ENCODE results near the gene UBE4B.

The UBE4B gene

DNA sequence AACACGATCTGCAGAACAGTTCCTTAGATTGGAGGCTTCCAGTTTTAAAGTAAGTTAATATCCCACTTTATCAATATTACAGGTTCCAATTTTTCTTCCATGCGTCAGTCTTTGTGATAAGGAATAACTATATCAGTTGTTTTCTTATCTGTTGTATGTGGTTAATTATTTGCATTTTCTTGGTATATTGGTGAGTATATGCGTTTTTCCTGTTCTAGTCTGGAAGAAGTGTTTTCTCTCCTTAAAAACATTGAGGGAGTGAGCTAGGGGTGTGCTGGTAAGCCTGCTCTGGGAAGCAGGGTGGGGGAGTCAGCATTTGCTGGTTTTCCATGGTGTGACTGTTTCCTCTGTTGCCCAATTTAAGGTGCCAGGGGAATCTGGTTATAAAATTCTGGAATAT is 127.4 kb downstream of the UBE4B start:
- Histone ChIP-seq H3K4me3 (ENCODE audit: low read length) (no peak overlapping the region), H3K36me3 (ENCODE audit: control insufficient read depth, insufficient read depth, low read length, severe bottlenecking) (peaks cover 42% of the 10 kb centered on the region), H3K9ac (ENCODE audit: low read length) (no peak overlapping the region), H3K9me3 (ENCODE audit: control insufficient read depth, low read length) (no peaks in the 10 kb centered on the region), H3K4me1 (ENCODE audit: control insufficient read depth, insufficient read depth, low read length) (peaks cover 11% of the 10 kb centered on the region), H3K27me3 (replicated peaks; ENCODE audit: control insufficient read depth, insufficient read depth, low read length) (no peaks in the 10 kb centered on the region)
- DNase-seq (ENCODE audit: low read depth), result no peak

- no peak for DNase-seq (ENCODE audit: low read depth)
- Histone ChIP-seq H3K36me3 (ENCODE audit: control insufficient read depth, insufficient read depth, low read length, severe bottlenecking) (peaks cover 51% of the 10 kb centered on the region), H3K4me1 (ENCODE audit: control insufficient read depth, insufficient read depth, low read length) (peaks cover 11% of the 10 kb centered on the region), H3K9me3 (ENCODE audit: control insufficient read depth, low read length) (no peaks in the 10 kb centered on the region), H3K9ac (ENCODE audit: low read length) (no peak overlapping the region), H3K4me3 (ENCODE audit: low read length) (no peak overlapping the region), H3K27me3 (replicated peaks; ENCODE audit: control insufficient read depth, insufficient read depth, low read length) (no peaks in the 10 kb centered on the region)
These were observed 128.2 kb downstream of the UBE4B start for GRCh38 chr1:10160907-10161490.

GRCh38 chr1:10161541-10162290 is 129.0 kb downstream of the UBE4B start:
- Histone ChIP-seq H3K4me1 (ENCODE audit: control insufficient read depth, insufficient read depth, low read length) (peaks cover 11% of the 10 kb centered on the region), H3K9me3 (ENCODE audit: control insufficient read depth, low read length) (no peaks in the 10 kb centered on the region), H3K27me3 (replicated peaks; ENCODE audit: control insufficient read depth, insufficient read depth, low read length) (no peaks in the 10 kb centered on the region), H3K9ac (ENCODE audit: low read length) (no peak overlapping the region), H3K36me3 (ENCODE audit: control insufficient read depth, insufficient read depth, low read length, severe bottlenecking) (peaks cover 54% of the 10 kb centered on the region), H3K4me3 (ENCODE audit: low read length) (no peak overlapping the region)
- no peak for DNase-seq (ENCODE audit: low read depth)

DNA sequence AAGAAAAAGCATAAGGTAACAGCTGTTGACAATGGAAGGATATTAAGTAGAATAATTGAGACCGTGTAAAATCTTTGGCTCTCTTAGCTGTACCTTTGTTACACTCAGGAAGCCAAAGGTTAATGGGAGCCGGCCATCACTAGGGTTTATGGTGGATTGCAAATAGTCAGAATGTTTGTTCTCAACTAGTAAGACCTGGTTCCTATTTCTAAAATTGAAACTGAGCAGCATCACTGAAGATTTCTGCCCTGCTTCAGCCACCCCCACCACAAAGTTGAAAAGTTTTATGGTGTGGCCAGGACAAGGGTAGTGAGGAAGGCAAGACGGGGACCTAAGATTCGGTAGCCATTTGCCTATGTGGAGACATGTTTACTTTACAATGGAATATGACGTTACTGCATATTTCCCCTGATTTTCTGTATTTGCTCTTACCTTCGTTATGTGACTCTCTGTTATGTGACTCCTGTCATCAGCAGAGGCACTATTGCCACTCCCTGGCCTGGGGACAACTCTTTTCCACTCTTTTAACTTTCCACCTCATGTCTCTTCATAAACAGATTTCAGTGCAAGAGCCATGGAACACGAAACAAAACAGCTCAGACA is 136.3 kb downstream of the UBE4B start:
- H3K4me1 ChIP-seq (ENCODE audit: control insufficient read depth, insufficient read depth, low read length), result no peaks in the 10 kb centered on the region
- H3K36me3 ChIP-seq (ENCODE audit: control insufficient read depth, insufficient read depth, low read length, severe bottlenecking), result peaks cover 78% of the 10 kb centered on the region
- H3K27me3 ChIP-seq (replicated peaks; ENCODE audit: control insufficient read depth, insufficient read depth, low read length), result no peaks in the 10 kb centered on the region
- H3K9ac ChIP-seq (ENCODE audit: low read length), result no peak overlapping the region
- H3K9me3 ChIP-seq (ENCODE audit: control insufficient read depth, low read length), result no peaks in the 10 kb centered on the region
- H3K4me3 ChIP-seq (ENCODE audit: low read length), result no peak overlapping the region
- no peak for DNase-seq (ENCODE audit: low read depth)

GRCh38 chr1:10170239-10170574 is 137.4 kb downstream of the UBE4B start:
- peaks cover 72% of the 10 kb centered on the region for H3K36me3 ChIP-seq (ENCODE audit: control insufficient read depth, insufficient read depth, low read length, severe bottlenecking)

GRCh38 chr1:10171105-10171767 is 138.5 kb downstream of the UBE4B start:
- H3K27me3 ChIP-seq (replicated peaks; ENCODE audit: control insufficient read depth, insufficient read depth, low read length), result no peaks in the 10 kb centered on the region
- H3K9me3 ChIP-seq (ENCODE audit: control insufficient read depth, low read length), result no peaks in the 10 kb centered on the region
- no peaks in the 10 kb centered on the region for H3K4me1 ChIP-seq (ENCODE audit: control insufficient read depth, insufficient read depth, low read length)
- no peak overlapping the region for H3K4me3 ChIP-seq (ENCODE audit: low read length)
- DNase-seq (ENCODE audit: low read depth), result no peak
- no peak overlapping the region for H3K9ac ChIP-seq (ENCODE audit: low read length)
- H3K36me3 ChIP-seq (ENCODE audit: control insufficient read depth, insufficient read depth, low read length, severe bottlenecking), result peaks cover 67% of the 10 kb centered on the region

More at GRCh38 chr1:10170239-10170574, 137.4 kb downstream of the UBE4B start:
- Histone ChIP-seq H3K9ac (ENCODE audit: low read length) (no peak overlapping the region), H3K27me3 (replicated peaks; ENCODE audit: control insufficient read depth, insufficient read depth, low read length) (no peaks in the 10 kb centered on the region), H3K4me1 (ENCODE audit: control insufficient read depth, insufficient read depth, low read length) (no peaks in the 10 kb centered on the region), H3K9me3 (ENCODE audit: control insufficient read depth, low read length) (no peaks in the 10 kb centered on the region), H3K4me3 (ENCODE audit: low read length) (no peak overlapping the region)
- peak; percentile 27 for DNase-seq (ENCODE audit: low read depth)

DNA sequence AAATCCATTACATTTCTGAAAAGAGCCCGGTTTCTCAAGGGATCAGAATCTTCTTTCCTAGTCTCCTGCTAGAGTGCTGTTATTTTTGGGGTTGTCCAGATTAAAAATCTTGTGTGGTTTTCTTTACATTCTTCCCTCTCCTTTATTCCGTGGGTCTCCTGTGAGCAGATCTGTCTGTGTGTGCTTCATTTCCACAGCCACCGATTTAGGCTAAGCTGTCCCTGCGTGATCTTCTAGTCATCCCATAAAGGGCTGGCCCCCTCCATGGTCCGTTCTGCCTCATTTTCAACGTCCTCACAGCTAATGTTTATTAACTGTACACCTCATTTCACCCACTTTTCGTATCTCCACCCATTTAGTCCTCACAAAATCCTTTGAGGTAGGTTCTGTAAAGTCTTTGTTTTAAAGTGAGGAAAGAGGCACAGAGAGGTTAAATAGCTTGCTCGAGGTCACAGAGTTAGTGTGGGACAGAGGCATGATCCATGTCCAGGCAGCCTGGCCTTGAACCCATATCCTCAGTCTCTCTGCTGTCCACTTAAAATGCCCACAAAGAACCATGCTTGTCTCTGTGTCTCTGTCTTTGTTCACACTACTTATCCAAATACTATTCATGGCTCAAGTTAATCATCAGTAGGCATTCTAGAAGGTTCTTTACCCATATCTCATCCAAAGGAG is 139.4 kb downstream of the UBE4B start:
- Histone ChIP-seq H3K4me3 (ENCODE audit: low read length) (no peak overlapping the region), H3K36me3 (ENCODE audit: control insufficient read depth, insufficient read depth, low read length, severe bottlenecking) (peaks cover 63% of the 10 kb centered on the region), H3K4me1 (ENCODE audit: control insufficient read depth, insufficient read depth, low read length) (no peaks in the 10 kb centered on the region), H3K9me3 (ENCODE audit: control insufficient read depth, low read length) (no peaks in the 10 kb centered on the region), H3K9ac (ENCODE audit: low read length) (no peak overlapping the region), H3K27me3 (replicated peaks; ENCODE audit: control insufficient read depth, insufficient read depth, low read length) (no peaks in the 10 kb centered on the region)
- no peak for DNase-seq (ENCODE audit: low read depth)

GRCh38 chr1:10173582-10173981 is 140.8 kb downstream of the UBE4B start:
- Histone ChIP-seq H3K4me1 (ENCODE audit: control insufficient read depth, insufficient read depth, low read length) (no peaks in the 10 kb centered on the region), H3K9ac (ENCODE audit: low read length) (no peak overlapping the region), H3K27me3 (replicated peaks; ENCODE audit: control insufficient read depth, insufficient read depth, low read length) (no peaks in the 10 kb centered on the region), H3K4me3 (ENCODE audit: low read length) (no peak overlapping the region), H3K9me3 (ENCODE audit: control insufficient read depth, low read length) (no peaks in the 10 kb centered on the region), H3K36me3 (ENCODE audit: control insufficient read depth, insufficient read depth, low read length, severe bottlenecking) (peaks cover 55% of the 10 kb centered on the region)
- DNase-seq (ENCODE audit: low read depth), result no peak

GRCh38 chr1:10177876-10178275 is 145.1 kb downstream of the UBE4B start:
- no peak overlapping the region for H3K4me3 ChIP-seq (ENCODE audit: low read length)
- no peaks in the 10 kb centered on the region for H3K4me1 ChIP-seq (ENCODE audit: control insufficient read depth, insufficient read depth, low read length)
- no peak overlapping the region for H3K9ac ChIP-seq (ENCODE audit: low read length)
- no peak for DNase-seq (ENCODE audit: low read depth)
- H3K9me3 ChIP-seq (ENCODE audit: control insufficient read depth, low read length), result no peaks in the 10 kb centered on the region
- peaks cover 43% of the 10 kb centered on the region for H3K36me3 ChIP-seq (ENCODE audit: control insufficient read depth, insufficient read depth, low read length, severe bottlenecking)
- H3K27me3 ChIP-seq (replicated peaks; ENCODE audit: control insufficient read depth, insufficient read depth, low read length), result no peaks in the 10 kb centered on the region

DNA sequence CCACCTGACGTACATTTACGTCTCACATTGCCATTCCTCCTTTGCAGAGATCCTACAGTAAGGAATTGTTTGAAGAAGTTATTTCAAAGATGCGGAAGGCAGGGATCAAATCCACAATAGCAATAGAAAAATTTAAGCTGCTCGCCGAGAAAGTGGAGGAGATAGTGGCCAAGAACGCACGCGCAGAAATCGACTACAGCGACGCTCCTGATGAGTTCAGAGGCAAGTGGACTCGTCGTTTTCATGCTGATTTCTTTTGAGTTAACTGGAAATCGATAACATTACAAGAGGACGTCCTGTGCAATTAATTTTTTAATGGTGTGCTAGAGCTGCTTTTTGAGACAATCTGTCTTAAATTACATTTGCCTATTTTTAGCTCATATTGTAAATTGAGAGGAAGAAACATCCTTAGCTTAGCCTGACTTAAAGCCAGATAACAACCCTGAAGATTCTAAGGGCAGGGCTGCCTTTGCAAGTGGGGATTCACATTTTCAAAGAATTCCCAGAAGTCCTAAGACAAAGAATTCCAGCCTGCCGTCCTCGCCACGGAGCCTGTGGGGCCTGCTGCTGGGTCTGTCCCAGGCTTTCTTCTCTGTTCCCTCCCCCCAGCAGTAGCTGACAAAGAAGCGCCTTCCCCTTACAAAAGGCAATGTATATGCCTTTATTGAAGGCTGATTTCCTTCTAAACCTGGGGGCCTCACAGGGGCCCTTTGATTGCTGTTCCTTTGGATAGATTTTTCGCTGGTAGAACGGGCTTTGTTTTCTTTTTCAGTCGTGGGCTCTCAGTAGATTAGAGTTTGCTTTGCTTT is 146.0 kb downstream of the UBE4B start:
- DNase-seq (ENCODE audit: low read depth), result no peak
- Histone ChIP-seq H3K27me3 (replicated peaks; ENCODE audit: control insufficient read depth, insufficient read depth, low read length) (no peaks in the 10 kb centered on the region), H3K36me3 (ENCODE audit: control insufficient read depth, insufficient read depth, low read length, severe bottlenecking) (peaks cover 38% of the 10 kb centered on the region), H3K9ac (ENCODE audit: low read length) (no peak overlapping the region), H3K9me3 (ENCODE audit: control insufficient read depth, low read length) (no peaks in the 10 kb centered on the region), H3K4me3 (ENCODE audit: low read length) (no peak overlapping the region), H3K4me1 (ENCODE audit: control insufficient read depth, insufficient read depth, low read length) (no peaks in the 10 kb centered on the region)
